HepG2 (cell line): ENCODE results near the gene CPLANE1. TPM values are rescaled to one million over a fixed set of nuclear protein-coding genes. Genes with fewer than 3 reads are reported as not detected.

Experiments
- ATAC-seq: fragments of 200-7000 bp; cut with Tn5 transposase; 3 replicates; pipeline ENCODE4 v1.9.1; 2020; ENCODE audit warnings: mild to moderate bottlenecking, moderate library complexity
- BruUV-seq: library from RNA; stranded (reverse); fragments of 400-500 nt; replicated peaks from 2 replicates; lab custom pipeline; 2021; lab: Mats Ljungman, UMichigan
- CTCF ChIA-PET: fragments of 300-600 bp; formaldehyde crosslinking; extraction: SDS; loops from one replicate; lab custom pipeline; 2021; ENCODE audit warnings: low total read pairs, inconsistent platforms, low intra/inter-chr PET ratio; lab: Yijun Ruan, JAX
- POLR2A ChIA-PET: fragments of 350-600 bp; sonication (Branson Sonifier 250); formaldehyde crosslinking; loops from one replicate; lab custom pipeline; 2020; ENCODE audit warnings: antibody characterized with exemption, inconsistent platforms; lab: Yijun Ruan, JAX
- DNase-seq: peaks from one replicate; pipeline ENCODE4 v3.0.0-alpha.2; 2015; ENCODE audit warnings: low spot score
- FAIRE-seq: peaks from 3 replicates; lab custom pipeline; 2011; peaks lifted over from hg19 to GRCh38; lab: Jason Lieb, UNC
- H2AFZ ChIP-seq: one replicate; pipeline ENCODE4 v1.6.1; 2011; ENCODE audit warnings: low read length, inconsistent platforms
- H3K27ac ChIP-seq: fragments of 300-600 bp; 3 replicates; pipeline ENCODE4 v1.8.0; 2011; ENCODE audit warnings: mixed run types, mild to moderate bottlenecking, mixed read lengths, low read length, inconsistent platforms; ENCODE audit not compliant: insufficient read depth; ENCODE audit errors: extremely low read length
- H3K27me3 ChIP-seq, 2 experiments: fragments of 200-600 bp in 1 of 2; 2 replicates in 1 of 2; 3 replicates in 1 of 2; pipeline versions ENCODE4 v1.6.0 to v1.8.0; 2011; ENCODE audit warnings: low read length in 2 of 2, mild to moderate bottlenecking in 2 of 2, moderate library complexity in 2 of 2, inconsistent platforms in 1 of 2; ENCODE audit not compliant: insufficient read depth in 2 of 2, control insufficient read depth in 1 of 2
- H3K36me3 ChIP-seq, 2 experiments: fragments of 200-600 bp in 1 of 2; replicated peaks in 1 of 2; 2 replicates in 1 of 2; 3 replicates in 1 of 2; pipeline versions ENCODE4 v1.5.1 to v1.8.0; 2011; ENCODE audit warnings: low read length in 2 of 2, inconsistent platforms in 1 of 2; ENCODE audit not compliant: insufficient read depth in 2 of 2, control insufficient read depth in 1 of 2
- H3K4me1 ChIP-seq: 2 replicates; pipeline ENCODE4 v1.5.1; 2012; ENCODE audit warnings: low read length, inconsistent platforms; ENCODE audit not compliant: insufficient read depth
- H3K4me2 ChIP-seq: 2 replicates; pipeline ENCODE4 v1.6.0; 2011; ENCODE audit warnings: low read depth, low read length, inconsistent platforms
- H3K4me3 ChIP-seq, 3 experiments: fragments of 200-600 bp in 1 of 3; sonication (generic), shearing (Covaris generic) in 1 of 3; replicated peaks in 1 of 3; 2 replicates each; pipeline ENCODE4 v1.5.1; 2011 to 2016; ENCODE audit warnings: low read length in 3 of 3, inconsistent platforms in 2 of 3, low read depth in 2 of 3, mild to moderate bottlenecking in 2 of 3, control low read depth in 1 of 3, mixed read lengths in 1 of 3; ENCODE audit not compliant: insufficient read depth in 1 of 3
- H3K79me2 ChIP-seq: one replicate; pipeline ENCODE4 v1.6.1; 2011; ENCODE audit warnings: low read length, inconsistent platforms; ENCODE audit not compliant: insufficient read depth
- H3K9ac ChIP-seq: 2 replicates; pipeline ENCODE4 v1.6.0; 2011; ENCODE audit warnings: mild to moderate bottlenecking, low read depth, low read length, inconsistent platforms; ENCODE audit not compliant: insufficient read depth
- H3K9me3 ChIP-seq: 2 replicates; pipeline ENCODE4 v1.5.1; 2012; ENCODE audit warnings: mild to moderate bottlenecking, low read length
- H4K20me1 ChIP-seq: 2 replicates; pipeline ENCODE4 v1.6.0; 2011; ENCODE audit warnings: inconsistent platforms, mild to moderate bottlenecking, low read length, moderate library complexity; ENCODE audit not compliant: insufficient read depth
- BRF2 ChIP-seq: sonication (generic); formaldehyde crosslinking; IDR thresholded peaks from 2 replicates; pipeline ENCODE4 v1.8.1; 2022; ENCODE audit warnings: mild to moderate bottlenecking, missing genetic modification reagents
- GTF2F1 ChIP-seq: fragments of 150-350 bp; IDR thresholded peaks from 2 replicates; pipeline ENCODE4 v1.6.1; 2014; ENCODE audit warnings: low read length
- GTF3A ChIP-seq: sonication (generic); formaldehyde crosslinking; conservative IDR thresholded peaks from 2 replicates; pipeline ENCODE4 v1.4.0; 2020; ENCODE audit warnings: mild to moderate bottlenecking, missing genetic modification reagents
- MAFF ChIP-seq: IDR thresholded peaks from 2 replicates; pipeline ENCODE4 v1.6.1; 2011; ENCODE audit warnings: low read depth, low read length, improper control_type of control experiment
- MAFK ChIP-seq, 2 experiments: IDR thresholded peaks in 1 of 2; conservative IDR thresholded peaks in 1 of 2; 2 replicates each; pipeline ENCODE4 v1.6.1; 2011; ENCODE audit warnings: improper control_type of control experiment in 2 of 2, low read length in 2 of 2
- MLX ChIP-seq: IDR thresholded peaks from 2 replicates; pipeline ENCODE4 v1.6.1; 2016
- RBM39 ChIP-seq: fragments of 200-400 bp; formaldehyde crosslinking; IDR thresholded peaks from one replicate; pipeline ENCODE4 v1.6.1; 2018; ENCODE audit warnings: antibody characterized with exemption, mild to moderate bottlenecking, low read depth, low read length; ENCODE audit not compliant: poor library complexity, severe bottlenecking
- RORA ChIP-seq: sonication (generic); formaldehyde crosslinking; IDR thresholded peaks from 2 replicates; pipeline ENCODE4 v1.5.0; 2020; ENCODE audit warnings: mild to moderate bottlenecking, missing genetic modification reagents, moderate library complexity
- ZFP1 ChIP-seq: IDR thresholded peaks from 2 replicates; pipeline ENCODE4 v1.6.1; 2016
- ZFP37 ChIP-seq: sonication (generic); formaldehyde crosslinking; IDR thresholded peaks from 2 replicates; pipeline ENCODE4 v1.4.0; 2020; ENCODE audit warnings: missing genetic modification reagents, borderline replicate concordance
- ZNF570 ChIP-seq: sonication (generic); formaldehyde crosslinking; IDR thresholded peaks from 2 replicates; pipeline ENCODE4 v1.4.0; 2020; ENCODE audit warnings: mild to moderate bottlenecking, missing genetic modification reagents, borderline replicate concordance
- ZNF800 ChIP-seq: sonication (generic); formaldehyde crosslinking; IDR thresholded peaks from 2 replicates; pipeline ENCODE4 v1.4.0; 2020; ENCODE audit warnings: missing genetic modification reagents
- WGBS: methylation state at CpG from one replicate; pipeline ENCODE4 v1.1.6; 2017; ENCODE audit warnings: low lambda C conversion rate; 5-methylcytosine and 5-hydroxymethylcytosine counted together
- in situ Hi-C: cut with HindIII; loops from 2 replicates; pipeline ENCODE4 v1.10.0; 2017; ENCODE audit warnings: low pct_unique_long_range_greater_than_20kb; ENCODE audit not compliant: extremely low pct_ligation_motif_present
- intact Hi-C: fragments of 100-400 bp; cut with micrococcal nuclease; formaldehyde crosslinking; loops from one replicate; pipeline ENCODE4 v1.10.0; 2022; ENCODE audit not compliant: unreplicated experiment
- polyA plus RNA-seq, 8 experiments: library from polyadenylated mRNA; depleted of rRNA in 3 of 8; stranded (reverse) in 7 of 8; unstranded in 1 of 8; fragments of >200 nt; fragmentation: Illumina TruSeq in 4 of 8; extraction: Trizol in 4 of 8; gene quantifications; 2 replicates each; pipeline versions ENCODE4 v1.2.1 to v1.2.3, GENCODE V29; 2011 to 2016; ENCODE audit warnings: low read depth in 4 of 8, missing spikeins in 1 of 8, mixed read lengths in 1 of 8; ENCODE audit not compliant: insufficient read depth in 1 of 8
- total RNA-seq, 5 experiments: library from RNA; depleted of rRNA; stranded (reverse); fragments of >200 nt; fragmentation: Illumina TruSeq; extraction: Trizol; gene quantifications; 2 replicates each; pipeline ENCODE4 v1.2.3, GENCODE V29; 2016; ENCODE audit warnings: low read depth in 1 of 5
- TF ChIP-seq, protein P1 (sequence below): sonication (generic); formaldehyde crosslinking; IDR thresholded peaks from 2 replicates; pipeline ENCODE4 v1.5.0; 2020; ENCODE audit warnings: mild to moderate bottlenecking, missing genetic modification reagents

CPLANE1 gene
- total and polyA plus RNA-seq, 2 of the 13 experiments (the other 11 are each of a cell fraction or from before 2014, with no cell fraction given) = 6.3 to 9.9 TPM

DNA sequence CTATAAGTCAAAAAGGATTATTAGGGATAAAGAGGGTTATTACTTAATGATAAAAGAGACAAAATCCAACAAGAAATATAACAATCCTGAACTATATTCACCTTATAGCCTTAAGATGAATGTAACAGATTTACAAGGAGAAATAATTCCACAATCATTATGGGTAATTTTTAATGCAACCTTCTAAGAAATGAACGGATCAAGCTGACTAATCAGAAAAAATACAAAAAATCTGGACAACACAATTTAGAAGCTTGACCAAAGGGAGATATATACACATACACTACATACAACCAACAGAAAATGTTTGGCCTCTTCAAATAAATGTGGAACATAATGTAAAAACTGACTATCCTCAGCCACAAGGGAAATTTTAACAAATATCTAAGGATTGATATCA lies 102.3 kb downstream of the CPLANE1 start:
- no peaks in the 10 kb centered on the region for H3K79me2 ChIP-seq
- FAIRE-seq = no peak
- POLR2A ChIA-PET = no interaction called here
- H3K4me2 ChIP-seq = no peak overlapping the region
- no TSS peak for BruUV-seq
- peak; percentile 24; the same call in 1 of the 2 replicates for TF ChIP-seq MAFF
- TF ChIP-seq MAFK (conservative IDR thresholded peaks at IDR 0.05 in 1 of 2, IDR thresholded peaks at IDR 0.05 in 1 of 2; ENCODE audit: low read length in 2 of 2) = peak; percentile 50 to 59
- TF ChIP-seq RBM39 = no peak
- H3K4me3 ChIP-seq = no peak overlapping the region
- peaks cover 6% of the 10 kb centered on the region; the same call in 1 of the 2 replicates for H3K9me3 ChIP-seq
- CTCF ChIA-PET = no interaction called here
- H3K4me1 ChIP-seq = no peaks in the 10 kb centered on the region
- intact Hi-C loops = no loop called here
- H4K20me1 ChIP-seq = no peaks in the 10 kb centered on the region
- no peak for DNase-seq
- ATAC-seq = no peak
- in situ Hi-C loops = no loop called here
- no peaks in the 10 kb centered on the region for H3K27me3 ChIP-seq
- H3K27ac ChIP-seq = no peak overlapping the region
- no peak overlapping the region for H2AFZ ChIP-seq
- no peak overlapping the region for H3K9ac ChIP-seq
- H3K36me3 ChIP-seq = 0 out of 5 replicates have a peak, but pooled peaks cover 0 to 3% of the 10 kb centered on the region in 2 experiments
- WGBS = 95% methylated on average over 1 of the region's 1 CpG

- 92% methylated on average over 2 of the region's 2 CpGs for WGBS
- H3K79me2 ChIP-seq = no peaks in the 10 kb centered on the region
- intact Hi-C loops = no loop called here
- no peaks in the 10 kb centered on the region for H3K27me3 ChIP-seq
- no peaks in the 10 kb centered on the region; a peak in 1 of 5 replicates for H3K36me3 ChIP-seq
- H3K4me2 ChIP-seq = no peak overlapping the region
- H3K4me3 ChIP-seq = no peak overlapping the region
- H3K9ac ChIP-seq = no peak overlapping the region
- no TSS peak for BruUV-seq
- no peaks in the 10 kb centered on the region for H3K4me1 ChIP-seq
- H3K9me3 ChIP-seq = peaks cover 8% of the 10 kb centered on the region; the same call in 1 of the 2 replicates
- ChIA-PET POLR2A (no interaction called here), CTCF (no interaction called here)
- in situ Hi-C loops = no loop called here
- H2AFZ ChIP-seq = no peak overlapping the region
- H4K20me1 ChIP-seq = no peaks in the 10 kb centered on the region
- H3K27ac ChIP-seq = no peak overlapping the region
- DNase-seq (no peak), FAIRE-seq (no peak), ATAC-seq (no peak)
- no peak for TF ChIP-seq ZFP1 (CRISPR knock-in tag)
- no peak for TF ChIP-seq BRF2
- TF ChIP-seq MLX (CRISPR knock-in tag) = no peak
- TF ChIP-seq ZNF570 (CRISPR knock-in tag) = no peak
- no peak for TF ChIP-seq ZFP37 (CRISPR knock-in tag)
- no peak for TF ChIP-seq ZNF800 (CRISPR knock-in tag)
- TF ChIP-seq GTF2F1 = no peak
- no peak for TF ChIP-seq GTF3A (CRISPR knock-in tag)
- TF ChIP-seq RORA (CRISPR knock-in tag) = no peak
- TF ChIP-seq, protein P1, sequence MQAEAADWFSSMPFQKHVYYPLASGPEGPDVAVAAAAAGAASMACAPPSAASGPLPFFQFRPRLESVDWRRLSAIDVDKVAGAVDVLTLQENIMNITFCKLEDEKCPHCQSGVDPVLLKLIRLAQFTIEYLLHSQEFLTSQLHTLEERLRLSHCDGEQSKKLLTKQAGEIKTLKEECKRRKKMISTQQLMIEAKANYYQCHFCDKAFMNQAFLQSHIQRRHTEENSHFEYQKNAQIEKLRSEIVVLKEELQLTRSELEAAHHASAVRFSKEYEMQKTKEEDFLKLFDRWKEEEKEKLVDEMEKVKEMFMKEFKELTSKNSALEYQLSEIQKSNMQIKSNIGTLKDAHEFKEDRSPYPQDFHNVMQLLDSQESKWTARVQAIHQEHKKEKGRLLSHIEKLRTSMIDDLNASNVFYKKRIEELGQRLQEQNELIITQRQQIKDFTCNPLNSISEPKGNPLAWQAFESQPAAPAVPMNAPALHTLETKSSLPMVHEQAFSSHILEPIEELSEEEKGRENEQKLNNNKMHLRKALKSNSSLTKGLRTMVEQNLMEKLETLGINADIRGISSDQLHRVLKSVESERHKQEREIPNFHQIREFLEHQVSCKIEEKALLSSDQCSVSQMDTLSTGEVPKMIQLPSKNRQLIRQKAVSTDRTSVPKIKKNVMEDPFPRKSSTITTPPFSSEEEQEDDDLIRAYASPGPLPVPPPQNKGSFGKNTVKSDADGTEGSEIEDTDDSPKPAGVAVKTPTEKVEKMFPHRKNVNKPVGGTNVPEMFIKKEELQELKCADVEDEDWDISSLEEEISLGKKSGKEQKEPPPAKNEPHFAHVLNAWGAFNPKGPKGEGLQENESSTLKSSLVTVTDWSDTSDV (CRISPR knock-in tag) = no peak
Observed at GRCh38 chr5:37136694-37137093, 112.5 kb downstream of the CPLANE1 start.
